NCI-H1417 (cell line): ENCODE results near the gene MAP4.
A peak's percentile ranks its signal among the peaks of the same experiment; 100 is the strongest.
"Not testable (repeated sequence)": the region's sequence is repeated elsewhere in the genome, so short reads cannot be mapped to it uniquely, and the experiment has no call there.

ENCODE experiments used
- DNase-seq, 3 experiments: peaks; one replicate each; lab custom pipeline; 2025; lab: John Stamatoyannopoulos, UW

Gene MAP4

GRCh38 chr3:47895241-47895640 is 121.0 kb downstream of the MAP4 start:
- no peak for DNase-seq

DNA sequence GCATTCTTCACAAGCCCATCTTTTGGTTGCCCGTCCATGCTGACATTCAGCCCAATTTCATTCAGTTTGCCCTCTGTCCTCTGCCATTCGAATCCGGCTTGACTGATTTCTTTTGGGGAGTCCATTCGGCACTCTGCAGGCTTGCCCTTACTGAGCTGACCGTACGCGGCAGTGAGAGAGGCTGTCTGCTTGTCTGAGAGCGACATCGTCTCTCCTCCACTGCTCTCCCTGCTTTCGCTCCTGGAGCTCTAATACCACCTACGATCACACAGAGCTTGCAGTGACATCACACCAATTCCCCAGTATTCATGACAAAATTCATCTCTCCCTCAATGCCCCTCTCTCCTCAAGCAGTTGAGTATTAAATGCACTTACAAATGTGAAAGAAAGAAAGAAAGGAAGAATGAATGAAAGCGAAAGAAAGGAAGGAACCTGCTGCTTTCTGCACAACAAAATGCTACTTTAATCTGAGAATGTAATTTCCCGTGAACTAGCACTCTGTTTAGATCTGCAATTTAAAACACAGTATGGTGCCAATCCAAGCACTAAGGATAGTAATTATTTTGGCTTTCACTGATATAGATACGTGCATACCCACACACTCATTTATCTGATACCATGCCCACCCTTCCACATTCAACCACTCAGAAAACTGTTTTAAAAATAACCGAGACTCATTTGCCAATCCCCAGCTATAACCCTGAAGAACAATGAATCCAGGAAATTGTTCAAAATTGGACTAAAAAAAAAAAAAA is 123.8 kb downstream of the MAP4 start:
- DNase-seq, result peak in 1 of 3 experiments; percentile 6

GRCh38 chr3:47891613-47892005 is 124.6 kb downstream of the MAP4 start:
- DNase-seq, result no peak

DNA sequence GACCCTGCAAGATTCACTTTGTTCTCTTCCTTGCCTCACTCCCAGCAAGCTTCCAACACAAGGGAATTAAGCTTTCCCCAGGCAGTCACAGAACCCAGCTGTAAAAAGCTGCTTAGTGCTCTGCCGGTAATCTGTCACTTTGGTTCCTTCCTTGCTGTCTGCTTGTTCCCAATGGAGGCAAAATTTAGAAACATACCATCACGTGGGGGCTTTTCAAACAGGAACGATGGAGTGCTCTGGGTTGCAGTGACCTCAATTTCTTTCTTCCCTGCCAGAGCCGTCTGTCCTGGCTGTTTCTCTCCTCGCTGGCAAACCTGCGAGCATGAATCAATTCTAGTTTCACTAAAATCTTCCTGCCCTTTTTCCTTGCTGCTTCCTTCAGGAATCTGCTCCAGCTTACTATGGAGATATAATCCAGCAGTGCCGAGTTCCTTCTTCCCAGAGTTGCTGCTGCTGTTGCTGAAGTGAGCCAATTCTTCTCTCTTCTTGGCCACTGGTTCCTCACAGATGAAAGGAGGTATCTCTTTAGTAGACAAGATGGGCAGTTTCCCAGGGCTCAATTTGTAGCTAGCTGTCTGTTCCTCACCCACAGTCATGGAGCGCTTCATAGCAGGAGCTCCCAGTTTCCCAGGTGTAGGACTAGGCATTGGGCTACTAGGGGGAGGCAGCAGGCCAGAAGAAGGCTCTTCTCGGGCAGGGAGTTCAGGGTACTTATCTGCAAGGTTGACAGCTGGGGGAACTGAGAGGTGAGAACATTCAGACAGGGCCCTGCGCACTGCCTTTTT is 125.2 kb downstream of the MAP4 start:
- no peak for DNase-seq

- DNase-seq, result no peak
Observed at GRCh38 chr3:47890126-47890827, 125.9 kb downstream of the MAP4 start.

- no peak for DNase-seq
Observed at GRCh38 chr3:47888986-47889757, 127.0 kb downstream of the MAP4 start.

DNA sequence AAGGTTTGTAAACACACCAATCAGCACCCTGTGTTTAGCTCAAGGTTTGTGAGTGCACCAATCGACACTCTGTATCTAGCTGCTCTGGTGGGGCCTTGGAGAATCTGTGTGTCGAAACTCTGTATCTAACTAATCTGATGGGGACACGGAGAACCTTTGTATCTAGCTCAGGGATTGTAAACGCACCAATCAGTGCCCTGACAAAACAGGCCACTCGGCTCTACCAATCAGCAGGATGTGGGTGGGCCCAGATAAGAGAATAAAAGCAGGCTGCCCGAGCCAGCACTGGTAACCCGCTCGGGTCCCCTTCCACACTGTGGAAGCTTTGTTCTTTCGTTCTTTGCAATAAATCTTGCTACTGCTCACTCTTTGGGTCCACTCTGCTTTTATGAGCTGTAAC is 128.2 kb downstream of the MAP4 start:
- not testable (repeated sequence) for DNase-seq

DNA sequence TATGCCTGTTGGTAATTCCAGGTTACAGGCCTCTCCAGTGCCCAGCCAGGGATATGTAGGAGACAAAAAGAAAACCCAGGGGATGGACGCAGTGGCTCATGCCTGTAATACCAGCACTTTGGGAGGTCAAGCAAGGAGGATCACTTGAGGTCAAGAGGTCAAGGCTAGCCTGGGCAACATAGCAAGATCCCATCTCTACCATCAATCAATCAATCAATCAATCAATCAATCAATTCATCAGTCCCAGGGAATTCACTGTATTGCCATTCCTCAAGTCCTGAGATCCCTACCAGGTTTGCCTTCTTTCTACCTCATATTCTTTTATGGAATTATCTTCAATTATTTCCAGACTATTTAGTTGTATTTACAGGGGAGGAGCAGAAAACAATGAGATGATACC is 131.0 kb downstream of the MAP4 start:
- DNase-seq, result no peak

DNA sequence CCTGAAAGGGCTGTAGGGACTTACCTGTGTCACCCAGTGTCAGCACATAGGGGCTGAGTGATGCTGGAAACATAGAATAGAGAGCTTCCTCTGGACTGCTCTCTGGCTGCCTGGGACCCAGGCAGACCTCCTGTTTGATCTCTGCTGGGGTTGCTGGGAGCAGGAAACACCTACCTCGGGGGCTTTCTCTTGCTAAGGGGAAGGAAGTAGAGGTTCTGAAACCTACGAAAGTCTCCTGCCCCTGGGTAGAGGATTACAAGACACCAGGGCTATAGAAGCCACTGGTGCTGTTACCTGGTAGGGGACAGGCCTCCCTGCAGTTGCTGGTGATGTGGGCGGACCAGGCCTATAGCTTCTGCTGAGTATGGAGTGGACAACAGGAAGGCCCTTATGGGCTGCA is 131.6 kb downstream of the MAP4 start:
- DNase-seq, result no peak

DNA sequence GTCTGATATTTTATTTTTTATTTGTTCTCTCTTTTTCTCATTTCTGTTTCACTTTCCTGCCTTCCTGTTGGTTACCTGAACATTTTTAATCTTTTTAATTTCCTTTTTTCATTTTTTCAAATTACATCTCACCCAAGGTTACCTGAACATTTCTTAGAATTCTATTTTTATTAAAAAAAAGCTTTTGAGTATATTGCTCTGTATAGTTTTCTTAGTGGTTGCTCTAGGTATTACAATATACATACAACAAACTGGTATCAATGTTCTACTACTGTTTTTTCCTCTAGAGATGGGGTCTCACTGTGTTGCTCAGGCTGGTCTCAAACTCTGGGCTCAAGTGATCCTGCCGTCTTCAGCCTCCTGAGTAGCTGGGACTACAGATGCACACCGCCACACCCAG is 133.9 kb downstream of the MAP4 start:
- DNase-seq, result no peak

DNA sequence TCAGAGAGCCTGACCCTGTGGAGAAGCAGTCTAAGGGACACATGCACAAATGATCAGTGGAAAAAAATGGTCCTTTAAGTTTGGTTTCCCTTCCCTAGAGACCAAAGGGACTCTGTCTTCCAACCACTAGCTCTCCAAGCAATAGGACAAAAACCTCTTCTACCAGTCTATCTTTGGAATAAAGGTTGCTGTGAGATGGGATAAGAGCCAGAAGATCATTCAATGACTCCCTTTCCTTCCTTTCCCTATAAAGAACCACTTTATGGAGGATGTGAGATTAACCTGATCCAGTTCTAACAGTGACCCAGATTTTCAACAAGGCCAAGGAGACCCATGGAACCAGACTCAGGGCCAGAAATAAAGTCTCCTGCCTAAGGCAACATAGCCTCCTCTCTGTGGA is 138.5 kb downstream of the MAP4 start:
- no peak for DNase-seq

- no peak for DNase-seq
Observed at GRCh38 chr3:47877290-47877689, 138.9 kb downstream of the MAP4 start.

- DNase-seq, result no peak
Observed at GRCh38 chr3:47874913-47875312, 141.3 kb downstream of the MAP4 start.

DNA sequence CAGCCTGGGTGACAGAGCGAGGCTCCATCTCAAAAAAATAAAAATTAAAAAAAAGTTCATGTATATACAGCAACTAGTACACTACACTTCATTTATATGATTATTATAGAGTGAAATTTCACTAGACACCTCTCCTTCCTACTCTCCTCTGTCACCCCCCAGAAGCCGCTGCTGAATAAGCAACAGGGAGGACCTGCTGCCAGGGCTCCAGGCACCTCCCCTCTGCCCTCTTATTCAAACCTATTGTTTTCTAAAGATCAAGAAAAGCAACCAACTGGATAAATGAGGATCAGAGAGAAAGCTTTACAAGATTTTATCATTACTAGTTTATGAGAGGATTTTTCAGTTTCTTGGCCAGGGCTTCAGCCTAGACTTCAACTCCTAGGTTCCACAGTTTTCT is 141.8 kb downstream of the MAP4 start:
- no peak for DNase-seq

GRCh38 chr3:47872916-47873315 is 143.3 kb downstream of the MAP4 start:
- DNase-seq, result no peak

DNA sequence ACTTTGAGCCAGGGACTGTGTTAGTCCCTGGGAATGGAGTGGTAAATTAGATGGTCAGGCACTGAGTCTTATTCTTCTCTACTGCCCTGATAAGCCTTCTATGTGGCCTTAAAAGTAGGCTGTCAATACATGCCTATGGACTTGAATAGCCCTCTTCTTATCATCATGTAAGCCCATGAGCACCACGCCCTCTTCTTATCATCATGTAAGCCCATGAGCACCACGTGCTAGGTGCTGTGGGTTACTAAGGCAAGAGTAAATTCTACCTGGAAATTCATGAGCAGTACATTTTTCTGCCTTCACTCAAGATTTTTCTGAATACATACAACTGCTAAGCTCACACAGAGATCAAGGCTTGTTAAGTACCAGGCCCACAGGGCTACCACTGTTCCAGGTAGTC is 144.8 kb downstream of the MAP4 start:
- no peak for DNase-seq

GRCh38 chr3:47870702-47871260 is 145.4 kb downstream of the MAP4 start:
- no peak for DNase-seq

- DNase-seq, result no peak
Observed at GRCh38 chr3:47870156-47870555, 146.1 kb downstream of the MAP4 start.

DNA sequence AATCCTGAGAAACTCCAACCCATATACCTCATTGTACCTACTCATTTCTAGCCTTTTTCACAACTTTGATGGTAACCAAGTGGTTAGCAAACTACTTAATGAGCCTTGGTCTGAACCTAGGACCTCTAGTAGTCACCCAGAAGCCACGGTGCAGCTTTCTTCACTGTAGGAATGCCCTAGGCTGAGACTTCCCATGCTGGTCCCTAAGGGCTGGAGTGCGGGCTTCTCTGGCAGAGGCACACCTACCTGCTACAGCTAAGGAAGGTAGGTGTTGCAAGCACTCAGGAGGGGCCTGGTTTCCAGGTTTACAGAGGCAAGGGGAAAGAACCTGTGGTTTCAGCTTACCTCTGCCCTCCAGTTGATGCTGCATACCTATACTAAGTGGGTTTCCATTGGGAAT is 147.9 kb downstream of the MAP4 start:
- no peak for DNase-seq

DNA sequence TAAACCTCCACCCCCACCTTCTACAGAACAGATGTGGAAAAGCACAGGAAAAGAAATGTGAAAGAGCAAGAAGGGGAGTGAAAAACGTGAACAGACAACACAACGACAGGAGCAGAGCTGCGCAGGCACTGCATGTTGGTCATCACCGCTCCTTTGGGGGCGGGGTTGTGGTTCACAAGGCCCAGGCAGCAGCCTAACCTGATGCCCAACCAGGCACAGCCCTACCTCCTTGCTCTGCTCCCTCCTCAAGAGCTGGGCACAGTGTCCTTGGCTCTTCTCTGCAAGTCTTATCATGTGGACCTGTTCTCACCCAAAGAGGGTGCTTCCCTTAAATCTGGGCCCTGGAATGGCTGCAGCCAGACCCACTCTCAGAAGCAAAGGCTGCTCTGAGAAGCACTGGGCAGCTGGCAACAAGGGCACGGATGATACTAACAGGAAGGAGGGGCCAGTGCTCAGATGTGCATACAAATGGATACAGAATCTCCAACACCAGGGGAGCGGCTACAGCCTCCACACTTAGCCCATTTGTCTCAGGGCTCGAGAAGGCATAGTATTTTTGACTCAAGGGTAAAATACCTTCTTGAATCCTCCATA is 148.7 kb downstream of the MAP4 start:
- DNase-seq, result no peak

DNA sequence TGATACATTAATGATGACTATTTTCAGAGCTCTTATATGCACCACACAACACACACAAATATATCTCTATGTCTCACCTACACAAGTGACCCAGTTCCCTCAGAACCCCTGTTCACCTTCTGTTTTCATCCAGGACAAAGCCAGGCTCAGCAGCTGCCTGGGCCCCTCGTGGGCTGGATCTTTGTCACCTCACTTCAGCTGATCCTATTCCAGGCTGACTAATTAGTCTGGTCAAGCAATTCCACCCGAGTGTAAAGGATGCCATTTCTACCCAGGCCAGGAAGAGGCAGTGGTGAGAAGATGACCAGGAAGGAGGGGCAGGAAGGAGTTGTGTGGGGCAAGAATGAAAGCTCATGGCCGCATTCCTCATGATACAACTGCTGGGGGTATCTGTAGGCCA is 151.0 kb downstream of the MAP4 start:
- DNase-seq, result no peak
